HG03378 (cell line): ENCODE data around the gene DARS2.
"Not testable (repeated sequence)": the region's sequence is repeated elsewhere in the genome, so short reads cannot be mapped to it uniquely, and the experiment has no call there.

Experiments
- ATAC-seq: cut with Tn5 transposase; IDR thresholded peaks from one replicate; pipeline ENCODE4 v1.9.1; 2021; ENCODE audit warnings: mild to moderate bottlenecking, moderate library complexity; ENCODE audit not compliant: unreplicated experiment

The DARS2 gene

GRCh38 chr1:173824315-173825081, at the start of gene DARS2, which contains the start of gene CENPL:
Gene DARS2 (plus strand): TSS chr1:173824673. CDS start chr1:173825230, 557 bp downstream.
Gene CENPL (minus strand): TSS chr1:173824883. CDS start chr1:173811299, 13,584 bp downstream.
- peak; percentile 90 for ATAC-seq

- ATAC-seq = no peak
These were observed 48.8 kb upstream of the DARS2 start for GRCh38 chr1:173775578-173776226.

GRCh38 chr1:173779936-173780335, 44.5 kb upstream of the DARS2 start:
- ATAC-seq = no peak

- ATAC-seq = no peak
These were observed 39.5 kb upstream of the DARS2 start for GRCh38 chr1:173784997-173785396.

- no peak for ATAC-seq
These were observed 34.6 kb upstream of the DARS2 start for GRCh38 chr1:173789841-173790240.

GRCh38 chr1:173798078-173798477, 26.4 kb upstream of the DARS2 start:
- ATAC-seq = no peak

- not testable (repeated sequence) for ATAC-seq
These were observed 24.5 kb upstream of the DARS2 start for GRCh38 chr1:173799995-173800394.

GRCh38 chr1:173802961-173803360, 21.5 kb upstream of the DARS2 start:
- ATAC-seq = no peak

- not testable (repeated sequence) for ATAC-seq
These were observed 10.8 kb upstream of the DARS2 start for GRCh38 chr1:173813654-173814053.

- ATAC-seq = no peak
These were observed 6.0 kb upstream of the DARS2 start for GRCh38 chr1:173818459-173818858.

GRCh38 chr1:173821680-173822079, 2.8 kb upstream of the DARS2 start:
- ATAC-seq = no peak

- peak; percentile 39 for ATAC-seq
These were observed 625 bp upstream of the DARS2 start for GRCh38 chr1:173823781-173824314.

GRCh38 chr1:173827611-173828010, 3.1 kb downstream of the DARS2 start:
- ATAC-seq = no peak

- no peak for ATAC-seq
These were observed 8.3 kb downstream of the DARS2 start for GRCh38 chr1:173832748-173833147.

- no peak for ATAC-seq
These were observed 27.6 kb downstream of the DARS2 start for GRCh38 chr1:173852105-173852504.

- no peak for ATAC-seq
These were observed 28.6 kb downstream of the DARS2 start for GRCh38 chr1:173853074-173853473.

- no peak for ATAC-seq
These were observed 31.5 kb downstream of the DARS2 start for GRCh38 chr1:173856014-173856413.

GRCh38 chr1:173856903-173857302, 32.4 kb downstream of the DARS2 start:
- ATAC-seq = no peak

- no peak for ATAC-seq
These were observed 33.0 kb downstream of the DARS2 start for GRCh38 chr1:173857363-173857917.

GRCh38 chr1:173859547-173859946, 35.1 kb downstream of the DARS2 start:
- not testable (repeated sequence) for ATAC-seq

GRCh38 chr1:173860065-173860464, 35.6 kb downstream of the DARS2 start:
- ATAC-seq = no peak

- no peak for ATAC-seq
These were observed 37.3 kb downstream of the DARS2 start for GRCh38 chr1:173861731-173862145.
